Measurements from ENCODE around the gene FAM20A.

FAM20A gene

GRCh38 chr17:68600067-68600930, 868 bp downstream of the FAM20A start:
- peak overlapping the region; percentile 20 for H3K4me3 ChIP-seq (ENCODE audit: severe bottlenecking)
- H3K27me3 ChIP-seq (ENCODE audit: insufficient read depth, poor library complexity, severe bottlenecking), result peaks cover 53% of the 10 kb centered on the region
- TF ChIP-seq CTCF (IDR thresholded peaks at IDR 0.05; ENCODE audit: poor library complexity, severe bottlenecking), result peak; percentile 26
- DNase-seq (ENCODE audit: low spot score) (no peak), ATAC-seq (ENCODE audit: low read depth) (peak; percentile 68)
- no peaks in the 10 kb centered on the region for H3K4me1 ChIP-seq (ENCODE audit: insufficient read depth, poor library complexity, severe bottlenecking)
- H3K36me3 ChIP-seq (ENCODE audit: low read depth), result no peaks in the 10 kb centered on the region
- no peaks in the 10 kb centered on the region for H3K9me3 ChIP-seq (ENCODE audit: severe bottlenecking)
- H3K27ac ChIP-seq (ENCODE audit: poor library complexity, severe bottlenecking), result no peak overlapping the region

- Histone ChIP-seq H3K27ac (ENCODE audit: poor library complexity, severe bottlenecking) (no peak overlapping the region), H3K36me3 (ENCODE audit: low read depth) (no peaks in the 10 kb centered on the region), H3K4me3 (ENCODE audit: severe bottlenecking) (no peak overlapping the region)
Observed at GRCh38 chr17:68599552-68600066, 1.6 kb downstream of the FAM20A start.

GRCh38 chr17:68599091-68599490, 2.1 kb downstream of the FAM20A start:
- no peaks in the 10 kb centered on the region for H3K36me3 ChIP-seq (ENCODE audit: low read depth)
- H3K4me1 ChIP-seq (ENCODE audit: insufficient read depth, poor library complexity, severe bottlenecking), result no peaks in the 10 kb centered on the region
- H3K27me3 ChIP-seq (ENCODE audit: insufficient read depth, poor library complexity, severe bottlenecking), result peaks cover 53% of the 10 kb centered on the region
- H3K27ac ChIP-seq (ENCODE audit: poor library complexity, severe bottlenecking), result no peak overlapping the region
- no peak for TF ChIP-seq CTCF (IDR thresholded peaks at IDR 0.05; ENCODE audit: poor library complexity, severe bottlenecking)
- DNase-seq (ENCODE audit: low spot score), result no peak
- no peak for ATAC-seq (ENCODE audit: low read depth)
- no peak overlapping the region for H3K4me3 ChIP-seq (ENCODE audit: severe bottlenecking)
- no peaks in the 10 kb centered on the region for H3K9me3 ChIP-seq (ENCODE audit: severe bottlenecking)

More at GRCh38 chr17:68599552-68600066, 1.6 kb downstream of the FAM20A start:
- H3K9me3 ChIP-seq (ENCODE audit: severe bottlenecking), result no peaks in the 10 kb centered on the region
- no peak for ATAC-seq (ENCODE audit: low read depth)
- TF ChIP-seq CTCF (IDR thresholded peaks at IDR 0.05; ENCODE audit: poor library complexity, severe bottlenecking), result no peak
- no peak for DNase-seq (ENCODE audit: low spot score)
- H3K27me3 ChIP-seq (ENCODE audit: insufficient read depth, poor library complexity, severe bottlenecking), result peaks cover 53% of the 10 kb centered on the region
- no peaks in the 10 kb centered on the region for H3K4me1 ChIP-seq (ENCODE audit: insufficient read depth, poor library complexity, severe bottlenecking)

GRCh38 chr17:68598545-68598961, 2.6 kb downstream of the FAM20A start:
- H3K4me1 ChIP-seq (ENCODE audit: insufficient read depth, poor library complexity, severe bottlenecking), result no peaks in the 10 kb centered on the region
- no peak for DNase-seq (ENCODE audit: low spot score)
- no peak overlapping the region for H3K4me3 ChIP-seq (ENCODE audit: severe bottlenecking)
- H3K27ac ChIP-seq (ENCODE audit: poor library complexity, severe bottlenecking), result no peak overlapping the region
- H3K36me3 ChIP-seq (ENCODE audit: low read depth), result no peaks in the 10 kb centered on the region
- no peak for TF ChIP-seq CTCF (IDR thresholded peaks at IDR 0.05; ENCODE audit: poor library complexity, severe bottlenecking)
- no peaks in the 10 kb centered on the region for H3K9me3 ChIP-seq (ENCODE audit: severe bottlenecking)
- no peak for ATAC-seq (ENCODE audit: low read depth)
- peaks cover 49% of the 10 kb centered on the region for H3K27me3 ChIP-seq (ENCODE audit: insufficient read depth, poor library complexity, severe bottlenecking)

- Histone ChIP-seq H3K4me1 (ENCODE audit: insufficient read depth, poor library complexity, severe bottlenecking) (no peaks in the 10 kb centered on the region), H3K9me3 (ENCODE audit: severe bottlenecking) (no peaks in the 10 kb centered on the region), H3K36me3 (ENCODE audit: low read depth) (no peaks in the 10 kb centered on the region), H3K27me3 (ENCODE audit: insufficient read depth, poor library complexity, severe bottlenecking) (peaks cover 48% of the 10 kb centered on the region), H3K27ac (ENCODE audit: poor library complexity, severe bottlenecking) (no peak overlapping the region), H3K4me3 (ENCODE audit: severe bottlenecking) (no peak overlapping the region)
- DNase-seq (ENCODE audit: low spot score), result no peak
- TF ChIP-seq CTCF (IDR thresholded peaks at IDR 0.05; ENCODE audit: poor library complexity, severe bottlenecking), result no peak
- ATAC-seq (ENCODE audit: low read depth), result no peak
Observed at GRCh38 chr17:68598074-68598473, 3.1 kb downstream of the FAM20A start.
